Endothelial cell (in vitro differentiated cells): Measurements from ENCODE around the gene SETX. TPM values are rescaled to one million over a fixed set of nuclear protein-coding genes. Genes with fewer than 3 reads are reported as not detected.
A peak's percentile ranks its signal among the peaks of the same experiment; 100 is the strongest.

Experiments used
- DNase-seq: peaks from one replicate; pipeline ENCODE4 v3.0.0; 2021; ENCODE audit warnings: low spot score
- H3K27ac Mint-ChIP-seq: one replicate; pipeline ENCODE4 v1.8.0; 2021; ENCODE audit warnings: mixed read lengths, inconsistent platforms; ENCODE audit not compliant: unreplicated experiment
- H3K27me3 Mint-ChIP-seq: one replicate; pipeline ENCODE4 v1.8.0; 2021; ENCODE audit warnings: mild to moderate bottlenecking, moderate library complexity, mixed read lengths, inconsistent platforms; ENCODE audit not compliant: unreplicated experiment
- H3K36me3 Mint-ChIP-seq: one replicate; pipeline ENCODE4 v1.8.0; 2021; ENCODE audit warnings: mild to moderate bottlenecking, low read depth, mixed read lengths, inconsistent platforms; ENCODE audit not compliant: unreplicated experiment
- H3K4me1 Mint-ChIP-seq: one replicate; pipeline ENCODE4 v1.8.0; 2021; ENCODE audit warnings: mild to moderate bottlenecking, mixed read lengths, inconsistent platforms; ENCODE audit not compliant: unreplicated experiment
- H3K4me3 Mint-ChIP-seq: one replicate; pipeline ENCODE4 v1.8.0; 2021; ENCODE audit warnings: mild to moderate bottlenecking, mixed read lengths, inconsistent platforms; ENCODE audit not compliant: unreplicated experiment
- H3K9me3 Mint-ChIP-seq: one replicate; pipeline ENCODE4 v1.8.0; 2021; ENCODE audit warnings: mixed read lengths, inconsistent platforms; ENCODE audit not compliant: unreplicated experiment
- CTCF ChIP-seq: fragments of 200-600 bp; sonication (generic); IDR thresholded peaks from one replicate; pipeline ENCODE4 v1.5.0; 2021; ENCODE audit warnings: antibody characterized with exemption; ENCODE audit not compliant: unreplicated experiment
- long read RNA-seq: library from polyadenylated mRNA; unstranded; transcript quantifications from one replicate; pipeline ENCODE4 v2.0.0, GENCODE V29; 2020; ENCODE audit not compliant: unreplicated experiment
- total RNA-seq: library from RNA; stranded (reverse); fragmentation: NEBNext Ultra II Directional; extraction: Animal tissue kit (Norgen Biotek cat#: 25700); gene quantifications from one replicate; pipeline ENCODE4 v1.2.1, GENCODE V29; 2021; ENCODE audit not compliant: unreplicated experiment

The SETX gene
- 169 TPM for total RNA-seq
- long read RNA-seq, partial matches to known transcripts = 8 of 12 reads
- long read RNA-seq, other reads (novel, unspliced or antisense) = 4 of 12 reads

DNA sequence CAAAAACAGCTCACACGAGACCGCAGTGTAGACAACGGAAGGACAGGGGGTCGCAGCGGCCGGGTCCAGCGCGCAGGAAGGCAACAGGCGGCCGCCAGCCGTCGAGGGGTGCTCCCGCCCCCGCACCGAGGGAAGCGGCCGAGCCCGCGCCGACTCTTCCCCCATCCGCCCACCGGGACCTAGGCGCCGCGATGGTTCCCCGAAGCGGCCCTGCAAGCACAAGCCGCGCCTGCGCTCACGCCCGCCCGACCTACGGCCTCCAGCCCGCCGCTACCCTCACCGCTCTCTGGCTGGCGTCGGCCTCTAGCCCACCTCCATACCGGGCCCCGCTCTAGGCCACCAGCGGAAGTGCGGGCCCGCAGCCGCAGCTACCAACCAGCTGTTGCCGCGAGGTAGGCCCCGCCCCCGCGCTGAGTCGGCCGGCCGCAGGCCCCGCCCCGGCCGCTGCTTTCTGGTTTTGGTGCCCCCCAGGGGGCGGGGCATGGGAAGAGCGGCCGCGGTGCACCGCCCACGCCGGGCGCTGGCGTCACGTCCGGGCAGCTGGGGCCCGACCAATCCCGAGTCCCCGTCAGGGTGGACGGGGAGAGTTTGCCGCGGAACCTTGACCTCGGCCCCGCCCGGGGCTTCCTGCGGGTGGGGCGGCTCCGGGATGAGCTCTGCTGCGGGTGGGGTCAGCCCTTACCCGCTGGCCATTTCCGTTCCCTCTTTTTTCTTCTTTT, at the start of gene SETX:
TSS of gene SETX (minus strand) at position 350 of the 719 bp plus-strand sequence. CDS start 5,558 bp downstream, outside the sequence.
- Mint-ChIP-seq H3K4me3 (peak within 1 kb of the TSS; percentile 95), H3K27ac (peak within 1 kb of the TSS; percentile 92), H3K36me3 (peaks cover 37% of the 10 kb centered on the region), H3K9me3 (no peaks in the 10 kb centered on the region), H3K27me3 (peaks cover 4% of the 10 kb centered on the region), H3K4me1 (peaks cover 33% of the 10 kb centered on the region)
- DNase-seq = peak; percentile 99
- TF ChIP-seq CTCF = no peak

GRCh38 chr9:132404228-132404881, 49.6 kb upstream of the SETX start:
- DNase-seq = no peak
- H3K4me1 Mint-ChIP-seq = peaks cover 38% of the 10 kb centered on the region
- H3K36me3 Mint-ChIP-seq = peaks cover 8% of the 10 kb centered on the region
- peak overlapping the region; percentile 77 for H3K4me3 Mint-ChIP-seq
- H3K27me3 Mint-ChIP-seq = peaks cover 8% of the 10 kb centered on the region
- no peak for TF ChIP-seq CTCF
- H3K9me3 Mint-ChIP-seq = no peaks in the 10 kb centered on the region
- H3K27ac Mint-ChIP-seq = peak overlapping the region; percentile 95

GRCh38 chr9:132401824-132402223, 47.0 kb upstream of the SETX start:
- Mint-ChIP-seq H3K36me3 (peaks cover 18% of the 10 kb centered on the region), H3K9me3 (no peaks in the 10 kb centered on the region), H3K27ac (no peak overlapping the region), H3K27me3 (peaks cover 1% of the 10 kb centered on the region), H3K4me3 (no peak overlapping the region), H3K4me1 (peaks cover 29% of the 10 kb centered on the region)
- no peak for DNase-seq
- no peak for TF ChIP-seq CTCF

GRCh38 chr9:132395560-132395959, 40.8 kb upstream of the SETX start:
- Mint-ChIP-seq H3K4me3 (no peak overlapping the region), H3K36me3 (peaks cover 39% of the 10 kb centered on the region), H3K9me3 (no peaks in the 10 kb centered on the region), H3K27ac (no peak overlapping the region), H3K27me3 (peaks cover 3% of the 10 kb centered on the region), H3K4me1 (no peaks in the 10 kb centered on the region)
- no peak for TF ChIP-seq CTCF
- DNase-seq = no peak

GRCh38 chr9:132391449-132391848, 36.7 kb upstream of the SETX start:
- TF ChIP-seq CTCF = no peak
- Mint-ChIP-seq H3K36me3 (peaks cover 51% of the 10 kb centered on the region), H3K4me3 (no peak overlapping the region), H3K27ac (no peak overlapping the region), H3K4me1 (no peaks in the 10 kb centered on the region), H3K27me3 (peaks cover 3% of the 10 kb centered on the region), H3K9me3 (no peaks in the 10 kb centered on the region)
- no peak for DNase-seq
